GM23338 (cell line): ENCODE results near the gene TTC39B. TPM values are rescaled to one million over a fixed set of nuclear protein-coding genes. Genes with fewer than 3 reads are reported as not detected.

Experiments used
- ATAC-seq: fragments of 200-7000 bp; cut with Tn5 transposase; 3 replicates; pipeline ENCODE4 v1.9.1; 2020
- DNase-seq: peaks from one replicate; pipeline ENCODE4 v3.0.0-alpha.2; 2015; ENCODE audit warnings: low spot score
- H2AFZ ChIP-seq: fragments of 200-600 bp; sonication (generic); 2 replicates; pipeline ENCODE4 v1.8.0; 2016; ENCODE audit warnings: antibody characterized with exemption, mild to moderate bottlenecking, moderate library complexity
- H3F3A ChIP-seq: fragments of 200-600 bp; sonication (generic); replicated peaks from 2 replicates; pipeline ENCODE4 v1.8.0; 2017; ENCODE audit warnings: antibody characterized with exemption, mixed run types, low read depth
- H3K27ac ChIP-seq: fragments of 200-600 bp; sonication (generic); 2 replicates; pipeline ENCODE4 v1.6.1; 2016; ENCODE audit warnings: low read depth
- H3K27me3 ChIP-seq: fragments of 200-600 bp; sonication (generic); 2 replicates; pipeline ENCODE4 v1.8.0; 2016; ENCODE audit warnings: mild to moderate bottlenecking, mixed run types, moderate library complexity; ENCODE audit not compliant: insufficient read depth
- H3K36me3 ChIP-seq: fragments of 200-600 bp; sonication (generic); 2 replicates; pipeline ENCODE4 v1.8.0; 2016; ENCODE audit warnings: mild to moderate bottlenecking; ENCODE audit not compliant: insufficient read depth
- H3K4me1 ChIP-seq: fragments of 200-600 bp; sonication (generic); 2 replicates; pipeline ENCODE4 v1.8.0; 2016; ENCODE audit warnings: mild to moderate bottlenecking, moderate library complexity; ENCODE audit not compliant: insufficient read depth
- H3K4me2 ChIP-seq: fragments of 200-600 bp; sonication (generic); 2 replicates; pipeline ENCODE4 v1.7.1; 2017; ENCODE audit warnings: mixed run types
- H3K4me3 ChIP-seq: fragments of 200-600 bp; sonication (generic); 2 replicates; pipeline ENCODE4 v1.6.1; 2016; ENCODE audit warnings: mixed run types
- H3K79me2 ChIP-seq: fragments of 200-600 bp; sonication (generic); replicated peaks from 2 replicates; pipeline ENCODE4 v1.8.0; 2017; ENCODE audit warnings: mild to moderate bottlenecking; ENCODE audit not compliant: insufficient read depth
- H3K9me2 ChIP-seq: fragments of 200-600 bp; sonication (generic); 2 replicates; pipeline ENCODE4 v1.8.0; 2017; ENCODE audit not compliant: insufficient read depth
- H4K20me1 ChIP-seq: fragments of 200-600 bp; sonication (generic); replicated peaks from 2 replicates; pipeline ENCODE4 v1.8.0; 2017; ENCODE audit warnings: mild to moderate bottlenecking; ENCODE audit not compliant: insufficient read depth
- H3K27ac Mint-ChIP-seq: 2 replicates; pipeline ENCODE4 v1.8.0; 2020; ENCODE audit warnings: inconsistent platforms, mild to moderate bottlenecking, moderate library complexity, mixed read lengths
- H3K27me3 Mint-ChIP-seq: 3 replicates; pipeline ENCODE4 v1.8.0; 2022; ENCODE audit warnings: low read depth, mild to moderate bottlenecking, moderate library complexity, mixed read lengths, inconsistent platforms; ENCODE audit not compliant: insufficient read depth, poor library complexity
- H3K36me3 Mint-ChIP-seq: 3 replicates; pipeline ENCODE4 v1.8.0; 2021; ENCODE audit warnings: low read depth, mild to moderate bottlenecking, inconsistent platforms, moderate library complexity, mixed read lengths
- H3K4me1 Mint-ChIP-seq: 3 replicates; pipeline ENCODE4 v1.8.0; 2020; ENCODE audit warnings: mild to moderate bottlenecking, inconsistent platforms, mixed read lengths
- H3K4me3 Mint-ChIP-seq: 3 replicates; pipeline ENCODE4 v1.8.0; 2021; ENCODE audit warnings: moderate library complexity, mild to moderate bottlenecking, inconsistent platforms, mixed read lengths
- H3K9me3 Mint-ChIP-seq: 3 replicates; pipeline ENCODE4 v1.8.0; 2020; ENCODE audit warnings: moderate library complexity, mild to moderate bottlenecking, inconsistent platforms, mixed read lengths
- CREB1 ChIP-seq: fragments of 250-450 bp; sonication (Bioruptor Pico); IDR thresholded peaks from 2 replicates; pipeline ENCODE4 v1.5.0; 2020; ENCODE audit warnings: low read depth, mild to moderate bottlenecking, moderate library complexity
- EZH2 ChIP-seq: fragments of 200-600 bp; sonication (generic); IDR thresholded peaks from one replicate; pipeline ENCODE4 v1.8.0; 2017; ENCODE audit warnings: antibody characterized with exemption, mild to moderate bottlenecking, low read depth; ENCODE audit not compliant: unreplicated experiment
- EZH2phosphoT487 ChIP-seq: fragments of 200-600 bp; sonication (generic); IDR thresholded peaks from one replicate; pipeline ENCODE4 v1.8.1; 2018; ENCODE audit warnings: antibody characterized with exemption; ENCODE audit not compliant: unreplicated experiment
- JUNB ChIP-seq: IDR thresholded peaks from one replicate; pipeline ENCODE4 v1.6.1; 2016; ENCODE audit warnings: antibody characterized with exemption; ENCODE audit not compliant: unreplicated experiment
- NANOG ChIP-seq: IDR thresholded peaks from 2 replicates; pipeline ENCODE4 v1.6.1; 2016; ENCODE audit warnings: antibody characterized with exemption, borderline replicate concordance
- POLR2AphosphoS5 ChIP-seq: IDR thresholded peaks from 2 replicates; pipeline ENCODE4 v1.6.1; 2016; ENCODE audit warnings: antibody characterized with exemption, low read depth
- STAT1 ChIP-seq: IDR thresholded peaks from one replicate; pipeline ENCODE4 v1.6.1; 2016; ENCODE audit warnings: antibody characterized with exemption; ENCODE audit not compliant: unreplicated experiment
- ZNF114 ChIP-seq: fragments of 250-450 bp; sonication (Bioruptor Pico); IDR thresholded peaks from 2 replicates; pipeline ENCODE4 v1.5.0; 2020; ENCODE audit warnings: mild to moderate bottlenecking, moderate library complexity
- ZNF331 ChIP-seq: fragments of 250-450 bp; sonication (Bioruptor Pico); IDR thresholded peaks from 2 replicates; pipeline ENCODE4 v1.5.0; 2020; ENCODE audit warnings: low read depth, mild to moderate bottlenecking, moderate library complexity
- polyA plus RNA-seq: library from polyadenylated mRNA; unstranded; fragments of >200 nt; fragmentation: Nextera tagmentation; extraction: Ambion mirVana; gene quantifications from 2 replicates; pipeline ENCODE4 v1.2.1, GENCODE V29; 2016
- total RNA-seq: library from RNA; depleted of rRNA; stranded (reverse); fragments of >200 nt; shearing (Covaris generic); gene quantifications from 2 replicates; pipeline ENCODE4 v1.2.3, GENCODE V29; 2014
- TF ChIP-seq, protein P1 (sequence below): IDR thresholded peaks from one replicate; pipeline ENCODE4 v1.6.1; 2018; ENCODE audit warnings: antibody characterized with exemption; ENCODE audit not compliant: unreplicated experiment
- TF ChIP-seq, protein P2 (sequence below): IDR thresholded peaks from 2 replicates; pipeline ENCODE4 v1.6.1; 2016; ENCODE audit warnings: antibody characterized with exemption
- TF ChIP-seq, protein P3 (sequence below): fragments of 250-450 bp; sonication (Bioruptor Pico); IDR thresholded peaks from 2 replicates; pipeline ENCODE4 v1.5.0; 2020; ENCODE audit warnings: mild to moderate bottlenecking, moderate library complexity
- TF ChIP-seq, protein P4 (sequence below), 2 experiments: fragments of 200-600 bp in 1 of 2; sonication (generic) in 1 of 2; conservative IDR thresholded peaks; 2 replicates each; pipeline versions ENCODE4 v1.5.1 to v1.6.1; 2016 to 2017; ENCODE audit warnings: antibody characterized with exemption in 2 of 2, low read depth in 2 of 2, mild to moderate bottlenecking in 2 of 2, moderate library complexity in 1 of 2

The TTC39B gene
- total and polyA plus RNA-seq, 2 experiments from 2014 or later: 2.8 to 11.1 TPM

DNA sequence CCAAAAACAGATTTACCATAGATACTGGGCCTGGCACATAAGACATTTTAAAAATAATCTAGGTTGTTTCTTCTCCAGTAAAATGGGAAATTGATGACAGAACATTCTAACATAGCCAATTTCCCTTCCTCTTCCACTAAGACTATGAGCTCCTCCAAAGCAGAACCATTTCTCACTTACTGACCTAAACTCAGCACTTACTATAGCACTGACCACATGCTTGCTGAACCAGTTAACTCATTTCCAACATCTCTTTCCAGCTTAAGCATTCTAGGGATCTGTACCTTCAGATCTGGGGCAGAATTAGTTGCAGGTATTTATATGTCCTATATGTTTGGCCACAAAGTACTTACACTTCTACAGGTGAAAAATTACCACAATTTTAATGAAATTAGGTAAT, 58.9 kb downstream of the TTC39B start:
- Mint-ChIP-seq H3K36me3 (no peaks in the 10 kb centered on the region; the same call in 2 of the 3 replicates), H3K4me1 (peaks cover 44% of the 10 kb centered on the region), H3K27me3 (no peaks in the 10 kb centered on the region), H3K9me3 (no peaks in the 10 kb centered on the region), H3K4me3 (no peak overlapping the region), H3K27ac (no peak overlapping the region)
- H3K4me2 ChIP-seq: no peak overlapping the region
- DNase-seq (no peak), ATAC-seq (no peak)
- H3K36me3 ChIP-seq: no peaks in the 10 kb centered on the region
- peaks cover 44% of the 10 kb centered on the region for H3K4me1 ChIP-seq
- H3F3A ChIP-seq: no peaks in the 10 kb centered on the region
- H3K4me3 ChIP-seq: no peak overlapping the region
- H3K27me3 ChIP-seq: no peaks in the 10 kb centered on the region
- H4K20me1 ChIP-seq: no peaks in the 10 kb centered on the region
- H3K79me2 ChIP-seq: peaks cover 5% of the 10 kb centered on the region; the same call in 1 of the 2 replicates
- H3K27ac ChIP-seq: peak overlapping the region; percentile 11; the same call in 1 of the 2 replicates
- no peak overlapping the region for H2AFZ ChIP-seq
- peaks cover 8% of the 10 kb centered on the region for H3K9me2 ChIP-seq
- TF ChIP-seq JUNB: no peak
- TF ChIP-seq STAT1: no peak
- TF ChIP-seq ZNF331 (CRISPR knock-in tag): no peak
- TF ChIP-seq, protein P1, sequence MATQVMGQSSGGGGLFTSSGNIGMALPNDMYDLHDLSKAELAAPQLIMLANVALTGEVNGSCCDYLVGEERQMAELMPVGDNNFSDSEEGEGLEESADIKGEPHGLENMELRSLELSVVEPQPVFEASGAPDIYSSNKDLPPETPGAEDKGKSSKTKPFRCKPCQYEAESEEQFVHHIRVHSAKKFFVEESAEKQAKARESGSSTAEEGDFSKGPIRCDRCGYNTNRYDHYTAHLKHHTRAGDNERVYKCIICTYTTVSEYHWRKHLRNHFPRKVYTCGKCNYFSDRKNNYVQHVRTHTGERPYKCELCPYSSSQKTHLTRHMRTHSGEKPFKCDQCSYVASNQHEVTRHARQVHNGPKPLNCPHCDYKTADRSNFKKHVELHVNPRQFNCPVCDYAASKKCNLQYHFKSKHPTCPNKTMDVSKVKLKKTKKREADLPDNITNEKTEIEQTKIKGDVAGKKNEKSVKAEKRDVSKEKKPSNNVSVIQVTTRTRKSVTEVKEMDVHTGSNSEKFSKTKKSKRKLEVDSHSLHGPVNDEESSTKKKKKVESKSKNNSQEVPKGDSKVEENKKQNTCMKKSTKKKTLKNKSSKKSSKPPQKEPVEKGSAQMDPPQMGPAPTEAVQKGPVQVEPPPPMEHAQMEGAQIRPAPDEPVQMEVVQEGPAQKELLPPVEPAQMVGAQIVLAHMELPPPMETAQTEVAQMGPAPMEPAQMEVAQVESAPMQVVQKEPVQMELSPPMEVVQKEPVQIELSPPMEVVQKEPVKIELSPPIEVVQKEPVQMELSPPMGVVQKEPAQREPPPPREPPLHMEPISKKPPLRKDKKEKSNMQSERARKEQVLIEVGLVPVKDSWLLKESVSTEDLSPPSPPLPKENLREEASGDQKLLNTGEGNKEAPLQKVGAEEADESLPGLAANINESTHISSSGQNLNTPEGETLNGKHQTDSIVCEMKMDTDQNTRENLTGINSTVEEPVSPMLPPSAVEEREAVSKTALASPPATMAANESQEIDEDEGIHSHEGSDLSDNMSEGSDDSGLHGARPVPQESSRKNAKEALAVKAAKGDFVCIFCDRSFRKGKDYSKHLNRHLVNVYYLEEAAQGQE: no peak
- TF ChIP-seq NANOG: no peak
- TF ChIP-seq, protein P2, sequence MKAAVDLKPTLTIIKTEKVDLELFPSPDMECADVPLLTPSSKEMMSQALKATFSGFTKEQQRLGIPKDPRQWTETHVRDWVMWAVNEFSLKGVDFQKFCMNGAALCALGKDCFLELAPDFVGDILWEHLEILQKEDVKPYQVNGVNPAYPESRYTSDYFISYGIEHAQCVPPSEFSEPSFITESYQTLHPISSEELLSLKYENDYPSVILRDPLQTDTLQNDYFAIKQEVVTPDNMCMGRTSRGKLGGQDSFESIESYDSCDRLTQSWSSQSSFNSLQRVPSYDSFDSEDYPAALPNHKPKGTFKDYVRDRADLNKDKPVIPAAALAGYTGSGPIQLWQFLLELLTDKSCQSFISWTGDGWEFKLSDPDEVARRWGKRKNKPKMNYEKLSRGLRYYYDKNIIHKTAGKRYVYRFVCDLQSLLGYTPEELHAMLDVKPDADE: no peak
- TF ChIP-seq, protein P3, sequence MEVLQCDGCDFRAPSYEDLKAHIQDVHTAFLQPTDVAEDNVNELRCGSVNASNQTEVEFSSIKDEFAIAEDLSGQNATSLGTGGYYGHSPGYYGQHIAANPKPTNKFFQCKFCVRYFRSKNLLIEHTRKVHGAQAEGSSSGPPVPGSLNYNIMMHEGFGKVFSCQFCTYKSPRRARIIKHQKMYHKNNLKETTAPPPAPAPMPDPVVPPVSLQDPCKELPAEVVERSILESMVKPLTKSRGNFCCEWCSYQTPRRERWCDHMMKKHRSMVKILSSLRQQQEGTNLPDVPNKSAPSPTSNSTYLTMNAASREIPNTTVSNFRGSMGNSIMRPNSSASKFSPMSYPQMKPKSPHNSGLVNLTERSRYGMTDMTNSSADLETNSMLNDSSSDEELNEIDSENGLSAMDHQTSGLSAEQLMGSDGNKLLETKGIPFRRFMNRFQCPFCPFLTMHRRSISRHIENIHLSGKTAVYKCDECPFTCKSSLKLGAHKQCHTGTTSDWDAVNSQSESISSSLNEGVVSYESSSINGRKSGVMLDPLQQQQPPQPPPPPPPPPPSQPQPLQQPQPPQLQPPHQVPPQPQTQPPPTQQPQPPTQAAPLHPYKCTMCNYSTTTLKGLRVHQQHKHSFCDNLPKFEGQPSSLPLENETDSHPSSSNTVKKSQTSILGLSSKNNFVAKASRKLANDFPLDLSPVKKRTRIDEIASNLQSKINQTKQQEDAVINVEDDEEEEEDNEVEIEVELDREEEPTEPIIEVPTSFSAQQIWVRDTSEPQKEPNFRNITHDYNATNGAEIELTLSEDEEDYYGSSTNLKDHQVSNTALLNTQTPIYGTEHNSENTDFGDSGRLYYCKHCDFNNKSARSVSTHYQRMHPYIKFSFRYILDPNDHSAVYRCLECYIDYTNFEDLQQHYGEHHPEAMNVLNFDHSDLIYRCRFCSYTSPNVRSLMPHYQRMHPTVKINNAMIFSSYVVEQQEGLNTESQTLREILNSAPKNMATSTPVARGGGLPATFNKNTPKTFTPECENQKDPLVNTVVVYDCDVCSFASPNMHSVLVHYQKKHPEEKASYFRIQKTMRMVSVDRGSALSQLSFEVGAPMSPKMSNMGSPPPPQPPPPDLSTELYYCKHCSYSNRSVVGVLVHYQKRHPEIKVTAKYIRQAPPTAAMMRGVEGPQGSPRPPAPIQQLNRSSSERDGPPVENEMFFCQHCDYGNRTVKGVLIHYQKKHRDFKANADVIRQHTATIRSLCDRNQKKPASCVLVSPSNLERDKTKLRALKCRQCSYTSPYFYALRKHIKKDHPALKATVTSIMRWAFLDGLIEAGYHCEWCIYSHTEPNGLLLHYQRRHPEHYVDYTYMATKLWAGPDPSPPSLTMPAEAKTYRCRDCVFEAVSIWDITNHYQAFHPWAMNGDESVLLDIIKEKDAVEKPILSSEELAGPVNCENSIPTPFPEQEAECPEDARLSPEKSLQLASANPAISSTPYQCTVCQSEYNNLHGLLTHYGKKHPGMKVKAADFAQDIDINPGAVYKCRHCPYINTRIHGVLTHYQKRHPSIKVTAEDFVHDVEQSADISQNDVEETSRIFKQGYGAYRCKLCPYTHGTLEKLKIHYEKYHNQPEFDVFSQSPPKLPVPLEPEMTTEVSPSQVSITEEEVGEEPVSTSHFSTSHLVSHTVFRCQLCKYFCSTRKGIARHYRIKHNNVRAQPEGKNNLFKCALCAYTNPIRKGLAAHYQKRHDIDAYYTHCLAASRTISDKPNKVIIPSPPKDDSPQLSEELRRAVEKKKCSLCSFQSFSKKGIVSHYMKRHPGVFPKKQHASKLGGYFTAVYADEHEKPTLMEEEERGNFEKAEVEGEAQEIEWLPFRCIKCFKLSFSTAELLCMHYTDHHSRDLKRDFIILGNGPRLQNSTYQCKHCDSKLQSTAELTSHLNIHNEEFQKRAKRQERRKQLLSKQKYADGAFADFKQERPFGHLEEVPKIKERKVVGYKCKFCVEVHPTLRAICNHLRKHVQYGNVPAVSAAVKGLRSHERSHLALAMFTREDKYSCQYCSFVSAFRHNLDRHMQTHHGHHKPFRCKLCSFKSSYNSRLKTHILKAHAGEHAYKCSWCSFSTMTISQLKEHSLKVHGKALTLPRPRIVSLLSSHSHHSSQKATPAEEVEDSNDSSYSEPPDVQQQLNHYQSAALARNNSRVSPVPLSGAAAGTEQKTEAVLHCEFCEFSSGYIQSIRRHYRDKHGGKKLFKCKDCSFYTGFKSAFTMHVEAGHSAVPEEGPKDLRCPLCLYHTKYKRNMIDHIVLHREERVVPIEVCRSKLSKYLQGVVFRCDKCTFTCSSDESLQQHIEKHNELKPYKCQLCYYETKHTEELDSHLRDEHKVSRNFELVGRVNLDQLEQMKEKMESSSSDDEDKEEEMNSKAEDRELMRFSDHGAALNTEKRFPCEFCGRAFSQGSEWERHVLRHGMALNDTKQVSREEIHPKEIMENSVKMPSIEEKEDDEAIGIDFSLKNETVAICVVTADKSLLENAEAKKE (CRISPR knock-in tag): no peak
- no peak for TF ChIP-seq EZH2
- TF ChIP-seq POLR2AphosphoS5: no peak
- no peak for TF ChIP-seq CREB1 (CRISPR knock-in tag)
- TF ChIP-seq, protein P4, sequence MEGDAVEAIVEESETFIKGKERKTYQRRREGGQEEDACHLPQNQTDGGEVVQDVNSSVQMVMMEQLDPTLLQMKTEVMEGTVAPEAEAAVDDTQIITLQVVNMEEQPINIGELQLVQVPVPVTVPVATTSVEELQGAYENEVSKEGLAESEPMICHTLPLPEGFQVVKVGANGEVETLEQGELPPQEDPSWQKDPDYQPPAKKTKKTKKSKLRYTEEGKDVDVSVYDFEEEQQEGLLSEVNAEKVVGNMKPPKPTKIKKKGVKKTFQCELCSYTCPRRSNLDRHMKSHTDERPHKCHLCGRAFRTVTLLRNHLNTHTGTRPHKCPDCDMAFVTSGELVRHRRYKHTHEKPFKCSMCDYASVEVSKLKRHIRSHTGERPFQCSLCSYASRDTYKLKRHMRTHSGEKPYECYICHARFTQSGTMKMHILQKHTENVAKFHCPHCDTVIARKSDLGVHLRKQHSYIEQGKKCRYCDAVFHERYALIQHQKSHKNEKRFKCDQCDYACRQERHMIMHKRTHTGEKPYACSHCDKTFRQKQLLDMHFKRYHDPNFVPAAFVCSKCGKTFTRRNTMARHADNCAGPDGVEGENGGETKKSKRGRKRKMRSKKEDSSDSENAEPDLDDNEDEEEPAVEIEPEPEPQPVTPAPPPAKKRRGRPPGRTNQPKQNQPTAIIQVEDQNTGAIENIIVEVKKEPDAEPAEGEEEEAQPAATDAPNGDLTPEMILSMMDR (conservative IDR thresholded peaks at IDR 0.05; ENCODE audit: low read depth in 2 of 2): no peak
- no peak for TF ChIP-seq ZNF114 (CRISPR knock-in tag)
- no peak for TF ChIP-seq EZH2phosphoT487
